T-helper 22 cell (primary cell): ENCODE data around the gene RARS2.

Source experiments
- DNase-seq: peaks from one replicate; pipeline ENCODE4 v3.0.0-alpha.2; 2020; ENCODE audit warnings: low read depth

Gene RARS2

DNA sequence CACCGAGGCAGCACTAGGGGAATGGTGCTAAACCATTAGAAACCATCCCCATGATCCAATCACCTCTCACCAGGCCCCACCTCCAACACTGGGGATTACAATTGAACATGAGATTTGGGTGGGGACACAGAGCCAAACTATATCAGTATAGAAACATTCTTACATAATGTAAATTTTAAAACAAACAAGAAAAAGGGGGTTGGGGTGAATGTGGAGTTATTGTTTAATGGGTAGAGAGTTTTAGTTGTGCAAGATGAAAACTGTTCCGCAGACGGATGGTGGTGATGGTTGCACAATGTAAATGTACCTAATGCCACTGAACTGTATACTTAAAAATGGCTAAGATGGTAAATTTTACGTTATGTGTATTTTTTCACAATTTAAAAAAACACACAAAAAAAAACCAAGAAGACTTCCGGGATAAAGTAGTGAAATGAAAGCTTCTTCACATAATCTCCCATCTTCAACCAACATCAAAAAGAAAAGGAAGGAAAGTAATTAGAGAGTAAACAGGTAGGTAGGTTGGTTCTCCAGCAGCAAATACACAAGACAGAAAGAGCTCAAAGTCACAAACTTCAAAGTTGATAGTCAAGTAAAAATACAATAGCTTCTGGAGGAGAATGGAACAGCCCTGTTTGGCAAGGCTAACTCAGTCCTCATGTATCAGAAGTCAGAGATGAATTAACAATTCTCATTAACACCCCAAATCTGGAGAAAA lies 16.3 kb downstream of the RARS2 start:
- no peak for DNase-seq

DNA sequence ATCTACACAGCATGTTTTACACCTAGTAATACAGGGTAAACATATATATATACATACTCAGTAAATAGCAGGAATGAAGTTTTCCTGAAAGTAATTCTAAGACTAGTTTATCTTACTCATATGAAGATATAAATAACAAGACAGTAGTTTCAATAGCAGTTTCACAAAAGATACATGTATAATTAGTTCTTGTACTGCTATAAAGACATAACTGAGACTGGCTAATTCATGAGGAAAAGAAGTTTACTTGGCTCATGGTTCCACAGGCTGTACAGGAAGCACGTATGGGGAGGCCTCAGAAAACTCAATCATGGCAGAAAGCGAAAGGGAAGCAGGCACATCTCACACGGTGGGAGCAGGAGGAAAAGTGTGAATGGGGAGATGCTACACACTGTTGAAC lies 16.9 kb downstream of the RARS2 start:
- DNase-seq: no peak

DNA sequence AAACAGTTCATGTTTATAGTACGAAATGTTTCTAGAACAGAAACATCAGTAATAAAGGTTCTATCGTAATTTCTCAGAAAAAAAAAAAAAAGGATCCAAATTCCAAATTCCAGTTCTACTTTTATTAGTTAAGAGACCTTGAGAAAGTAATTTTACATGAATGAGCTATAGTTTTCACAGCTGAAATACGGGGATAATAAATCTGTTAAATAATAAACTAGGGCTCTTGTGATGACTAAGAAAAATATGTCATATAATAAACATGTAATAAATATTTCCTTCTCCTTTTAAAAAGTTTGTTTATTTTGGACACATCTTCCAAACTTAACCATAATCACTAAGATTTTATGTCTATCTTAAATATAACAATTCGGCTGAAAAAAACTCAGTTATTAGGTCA lies 17.8 kb downstream of the RARS2 start:
- DNase-seq: no peak

DNA sequence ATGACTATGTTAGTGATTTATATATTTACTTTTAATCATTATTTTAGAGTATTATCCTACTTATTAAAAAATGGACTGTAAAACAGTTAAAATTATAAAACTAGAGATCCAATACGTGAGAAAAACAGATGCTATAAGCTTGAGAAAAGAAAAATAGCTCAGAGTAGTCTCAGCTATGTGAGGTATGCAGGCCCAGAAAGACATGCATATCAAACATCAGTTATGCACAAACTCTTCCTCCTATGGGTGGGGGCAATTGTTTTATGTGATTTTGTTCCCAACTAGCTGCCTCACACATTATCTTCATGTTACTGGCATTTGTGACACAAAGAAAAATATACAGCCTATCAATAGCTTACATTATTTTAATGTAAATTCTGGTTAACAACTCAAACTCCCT lies 28.8 kb downstream of the RARS2 start:
- DNase-seq: no peak

DNA sequence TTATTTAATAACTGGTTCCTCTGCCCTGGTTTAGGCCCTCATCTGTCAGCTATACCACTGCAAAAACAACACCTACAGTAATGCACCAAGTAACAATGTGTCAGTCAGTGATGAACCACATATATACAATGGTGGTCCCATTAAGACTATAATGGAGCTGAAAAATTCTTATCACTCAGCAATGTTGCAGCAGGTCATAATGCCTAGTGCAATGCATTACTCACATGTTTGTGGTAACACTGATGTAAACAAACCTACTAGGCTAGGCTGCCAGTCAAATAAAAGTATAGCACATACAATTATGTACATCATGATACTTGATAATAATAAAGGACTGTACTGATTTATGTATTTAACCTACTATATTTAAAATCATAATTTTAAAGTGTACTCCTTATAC lies 31.3 kb downstream of the RARS2 start:
- DNase-seq: no peak

DNA sequence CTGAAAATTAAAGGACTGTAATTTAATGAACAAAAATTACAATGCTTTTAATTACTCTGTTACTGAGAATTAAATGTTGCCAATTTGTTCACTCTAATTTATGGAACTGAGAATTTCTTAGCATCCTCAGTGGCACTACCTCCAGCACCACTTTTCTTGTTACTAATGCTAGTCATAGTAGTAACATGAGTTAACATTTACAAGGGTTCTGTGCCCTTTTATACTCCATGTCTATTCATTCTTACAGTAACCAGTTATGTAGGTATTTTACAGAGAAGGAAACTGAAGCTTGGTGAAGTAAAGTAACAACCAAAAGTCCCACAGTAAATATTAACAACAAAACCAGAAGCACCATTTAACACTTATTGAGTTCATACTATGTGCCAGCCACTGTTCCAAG lies 34.3 kb downstream of the RARS2 start:
- DNase-seq: no peak

DNA sequence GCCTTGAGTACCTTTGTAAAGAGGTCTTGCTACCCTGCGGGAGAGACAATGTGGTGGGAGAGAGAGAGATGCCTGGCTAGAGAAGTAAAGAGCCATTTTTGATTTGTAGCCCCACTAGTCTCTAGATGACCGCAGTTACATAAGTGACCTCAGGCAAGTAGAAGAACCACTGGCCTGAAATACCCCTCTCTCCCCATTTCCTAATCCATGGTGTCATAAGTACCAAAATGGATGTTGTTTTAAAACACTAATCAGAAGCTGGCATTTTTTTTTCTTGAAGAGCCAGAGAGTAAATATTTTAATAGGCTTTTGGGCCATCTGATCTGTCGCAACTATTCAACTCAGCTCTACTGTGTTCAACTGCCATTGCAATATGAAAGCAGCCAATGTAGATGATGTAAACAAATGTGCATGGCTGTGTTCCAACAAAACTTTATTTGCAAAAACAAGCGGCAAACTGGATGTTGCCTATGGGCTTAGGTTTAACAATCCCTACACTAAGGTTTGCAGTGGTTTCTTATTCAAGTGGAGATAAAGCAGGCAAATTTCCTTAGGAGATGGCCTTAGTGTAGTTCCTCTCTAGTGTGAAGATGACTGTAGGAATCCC lies 36.5 kb downstream of the RARS2 start:
- DNase-seq: no peak

DNA sequence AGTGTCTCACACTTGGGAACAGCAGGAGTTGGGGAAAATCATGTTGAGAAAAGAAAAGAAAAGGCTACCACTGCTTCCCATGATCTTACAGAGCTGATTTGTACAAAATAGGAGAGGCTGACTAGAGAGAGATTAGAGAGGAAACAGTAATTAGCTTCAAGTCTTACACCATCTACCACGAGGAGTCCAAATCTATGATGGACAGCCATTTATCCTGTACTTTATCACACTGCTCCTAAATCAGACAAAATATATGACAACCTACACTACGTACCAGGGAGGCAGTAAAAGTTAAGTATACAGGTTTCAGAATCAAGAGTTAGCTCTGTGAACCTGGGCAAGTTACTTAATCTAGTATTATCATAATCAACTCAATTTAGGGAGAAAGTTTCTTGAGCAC lies 38.0 kb downstream of the RARS2 start:
- no peak for DNase-seq

DNA sequence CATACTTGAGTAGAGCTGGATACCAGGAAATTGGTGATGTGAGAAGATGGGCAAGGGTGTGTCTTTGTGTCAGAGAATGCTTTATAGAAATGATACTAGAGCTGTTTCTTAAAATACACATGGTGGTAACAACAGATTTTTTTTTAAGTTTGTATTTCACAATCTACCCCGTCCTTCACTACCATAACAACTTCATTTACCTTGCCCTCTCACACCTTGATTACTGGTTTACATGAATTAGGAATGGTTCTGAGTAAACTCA lies 45.4 kb downstream of the RARS2 start:
- DNase-seq: no peak

DNA sequence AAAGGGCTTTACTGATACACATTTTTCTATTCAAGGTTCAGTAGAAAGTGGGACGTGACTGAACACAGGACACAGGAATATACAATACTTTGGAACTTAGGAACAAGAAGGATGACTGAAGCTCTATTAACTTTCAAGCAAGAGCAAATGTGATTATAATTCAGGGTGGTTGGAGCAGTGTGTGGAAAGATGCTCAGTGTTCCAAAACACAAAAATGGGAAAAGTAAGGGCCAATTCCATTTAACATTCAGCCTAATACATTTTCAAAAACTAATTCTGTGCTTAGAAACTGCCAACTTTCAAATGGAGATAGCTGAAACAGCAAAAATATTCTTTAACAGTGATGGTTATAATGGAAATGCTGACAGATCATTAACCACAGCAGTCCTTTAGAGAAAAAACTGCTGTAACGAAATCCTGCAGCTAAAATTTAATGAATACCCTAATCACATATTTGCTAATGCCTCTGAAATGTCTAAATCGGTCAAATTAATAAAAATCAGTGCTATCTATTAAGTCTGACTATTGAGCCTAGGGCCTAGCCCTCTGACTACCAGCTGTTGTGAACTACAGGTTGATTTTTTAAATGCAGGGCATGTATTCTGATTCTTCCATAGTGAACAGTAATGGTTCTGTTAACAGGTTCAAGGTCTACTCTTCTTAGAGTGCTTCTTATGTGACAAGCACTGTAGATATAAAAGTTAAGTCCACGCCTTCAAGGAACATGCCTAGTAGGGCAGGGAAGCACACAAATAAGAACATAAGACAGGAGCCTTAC lies 45.9 kb downstream of the RARS2 start:
- DNase-seq: no peak

DNA sequence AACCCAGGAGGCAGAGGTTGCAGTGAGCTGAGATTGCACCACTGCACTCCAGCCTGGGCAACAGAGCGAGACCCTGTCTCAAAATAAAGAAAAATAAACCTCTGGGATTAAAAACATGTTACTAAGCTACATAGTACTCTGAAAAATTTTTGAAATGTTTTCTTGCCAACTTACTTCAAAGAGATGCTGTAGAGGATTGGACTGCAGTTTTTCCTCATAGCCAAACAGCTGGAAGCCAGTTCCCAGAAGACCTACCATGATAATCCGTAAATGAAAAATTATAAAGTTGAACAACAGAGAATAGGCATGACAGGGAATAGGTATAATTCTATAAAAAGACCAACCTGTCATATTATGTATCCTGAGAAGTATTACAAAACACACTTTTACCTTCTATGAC lies 48.0 kb downstream of the RARS2 start:
- no peak for DNase-seq

DNA sequence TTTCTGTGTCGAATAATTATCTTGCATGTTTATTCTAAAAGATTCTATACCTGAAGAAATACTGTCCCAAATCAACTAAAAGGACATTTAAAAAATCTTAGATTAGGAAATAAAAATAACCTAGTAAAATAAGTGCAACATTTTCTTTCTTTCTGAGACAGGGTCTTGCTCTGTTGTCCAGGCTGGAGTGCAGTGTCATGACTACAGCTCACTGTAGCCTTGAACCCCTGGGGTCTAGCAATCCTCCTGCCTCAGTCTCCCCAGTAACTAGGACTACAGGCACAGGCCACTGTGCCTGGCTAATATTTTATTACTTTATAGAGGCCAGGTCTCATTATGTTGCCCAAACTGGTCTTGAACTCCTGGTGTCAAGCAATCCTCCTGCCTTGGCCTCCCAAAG lies 48.7 kb downstream of the RARS2 start:
- DNase-seq: no peak

DNA sequence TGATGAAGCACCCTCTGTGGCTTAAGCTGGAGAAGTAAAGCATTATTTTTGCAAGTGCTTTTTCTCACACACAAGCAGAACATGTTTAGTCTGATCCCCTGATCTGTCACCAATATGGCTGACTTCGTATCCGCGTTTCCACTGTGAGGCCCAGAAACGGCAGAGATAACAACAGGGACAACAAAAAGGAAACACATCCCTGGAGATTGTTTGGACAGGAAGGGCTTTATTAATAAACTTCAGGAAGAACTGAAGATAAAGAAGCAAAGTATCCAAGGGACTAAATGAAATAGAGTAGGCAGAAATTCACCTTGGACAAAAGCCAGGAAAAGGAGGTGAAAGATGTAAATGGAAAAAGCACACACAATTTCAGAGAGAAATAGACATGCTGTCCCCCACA lies 49.2 kb downstream of the RARS2 start:
- no peak for DNase-seq

DNA sequence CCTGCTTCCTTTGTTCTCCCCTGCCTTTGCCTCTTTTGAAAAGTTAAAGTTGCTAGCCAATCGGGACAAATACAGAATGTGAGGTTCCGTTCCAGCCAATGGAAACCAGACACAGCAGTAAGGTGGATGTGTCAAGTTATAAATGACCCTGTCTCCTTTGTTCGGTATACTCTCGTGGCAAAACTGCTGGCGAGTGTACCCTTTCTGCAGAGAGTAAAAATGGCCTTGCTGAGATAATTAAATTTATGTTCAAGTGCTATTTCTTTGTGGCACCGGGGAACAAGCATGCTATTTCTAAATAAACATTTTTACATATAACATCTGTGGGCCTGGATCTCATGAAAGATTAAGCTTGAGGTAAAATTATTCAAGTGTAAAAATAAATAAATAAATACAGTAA lies 50.2 kb downstream of the RARS2 start:
- DNase-seq: no peak

DNA sequence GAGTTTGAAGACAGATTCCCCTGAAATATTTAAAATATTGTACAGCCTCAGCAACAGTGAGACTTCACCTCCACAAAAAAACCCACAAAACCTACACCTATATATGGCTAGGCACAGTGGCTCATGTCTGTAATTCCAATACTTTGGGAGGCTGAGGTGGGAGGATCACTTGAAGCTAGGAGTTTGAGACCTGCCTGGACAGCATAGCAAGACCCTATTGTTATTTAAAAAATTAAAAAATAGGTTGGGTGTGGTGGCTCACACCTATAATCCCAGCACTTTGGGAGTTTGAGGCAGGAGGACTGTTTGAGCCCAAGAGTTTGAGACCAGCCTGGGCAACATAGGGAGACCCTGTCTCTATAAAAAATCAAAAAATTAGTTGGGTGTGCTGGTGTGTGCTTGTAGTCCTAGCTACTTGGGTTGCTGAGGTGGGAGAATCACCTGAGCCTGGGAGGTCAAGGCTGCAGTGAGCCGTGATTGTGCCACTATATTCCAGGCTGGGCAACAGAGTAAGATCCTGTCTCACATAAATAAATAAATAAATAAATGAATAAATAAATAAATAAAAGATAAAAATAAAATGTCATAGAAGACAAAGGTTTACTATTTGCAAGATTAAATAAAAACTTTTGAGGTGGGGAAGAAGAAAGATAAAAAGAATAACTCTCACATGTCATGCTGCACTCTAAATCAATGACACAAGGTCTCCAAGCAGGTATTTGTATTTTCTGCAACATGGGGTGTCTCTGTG lies 51.1 kb downstream of the RARS2 start:
- DNase-seq: no peak

DNA sequence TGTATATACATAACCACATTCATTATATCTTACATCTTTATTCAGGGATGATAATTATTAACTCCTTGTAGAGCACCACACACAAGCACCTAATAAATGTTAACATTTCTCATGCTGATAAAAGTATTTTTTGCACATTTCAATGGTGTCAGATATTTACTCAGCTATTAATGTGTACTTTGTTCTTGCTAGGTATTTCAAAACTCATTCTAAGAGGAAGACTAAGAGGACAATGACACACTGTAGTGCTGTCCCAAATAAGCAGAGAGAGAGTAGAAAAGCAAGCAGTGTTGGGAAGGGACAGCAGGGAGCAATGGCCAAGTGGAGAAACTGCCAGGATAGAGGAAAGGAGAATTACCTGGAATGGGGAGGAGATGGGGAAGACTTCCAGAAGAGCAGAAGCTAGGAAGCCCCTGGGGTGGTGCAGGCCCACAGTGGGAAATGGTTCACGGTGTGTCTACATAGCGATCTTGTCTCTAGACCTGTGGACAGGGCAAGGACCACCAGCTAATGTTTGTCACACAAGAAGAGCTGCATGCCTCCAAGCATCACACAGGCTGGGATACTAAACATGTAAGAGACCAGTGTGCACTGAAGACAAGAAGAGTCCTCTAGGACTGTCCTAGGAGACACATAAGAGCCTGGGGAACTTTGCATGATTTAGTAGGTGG lies 55.3 kb downstream of the RARS2 start:
- DNase-seq: no peak

DNA sequence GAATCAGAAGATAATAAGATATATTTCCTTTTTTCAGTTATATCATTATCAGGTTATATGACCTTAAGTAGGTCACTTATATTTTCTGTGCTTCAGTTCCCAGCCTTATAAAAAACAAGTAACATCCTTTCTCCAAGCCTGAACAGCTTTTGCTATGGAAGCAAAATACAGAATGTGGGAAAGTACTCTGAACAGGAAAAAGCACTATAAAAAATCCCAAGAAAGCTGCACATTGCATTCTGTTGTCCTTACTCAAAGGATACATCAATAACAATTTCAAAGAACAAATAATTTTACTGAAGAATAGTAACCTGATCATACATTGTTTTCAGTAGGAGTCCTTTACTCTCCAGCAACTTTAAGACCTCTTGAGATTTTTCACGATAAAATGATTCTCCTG lies 60.6 kb downstream of the RARS2 start:
- DNase-seq: no peak

DNA sequence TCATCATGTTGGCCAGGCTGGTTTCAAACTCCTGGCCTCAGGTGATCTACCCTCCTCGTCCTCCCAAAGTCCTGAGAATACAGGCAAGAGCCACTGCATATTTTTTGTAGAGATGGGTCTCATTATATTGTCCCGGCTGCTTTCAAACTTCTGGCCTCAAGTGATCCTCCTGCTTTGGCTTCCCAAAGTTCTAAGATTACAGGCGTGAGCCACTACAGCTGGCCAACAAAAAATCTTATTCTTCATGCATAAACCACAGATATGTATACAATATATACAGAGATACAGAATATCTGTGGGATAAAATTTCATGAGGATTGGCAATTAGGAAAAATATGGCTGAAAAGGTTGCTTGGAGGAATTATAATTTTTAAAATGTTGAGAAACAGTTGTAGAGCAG lies 67.1 kb downstream of the RARS2 start:
- no peak for DNase-seq

DNA sequence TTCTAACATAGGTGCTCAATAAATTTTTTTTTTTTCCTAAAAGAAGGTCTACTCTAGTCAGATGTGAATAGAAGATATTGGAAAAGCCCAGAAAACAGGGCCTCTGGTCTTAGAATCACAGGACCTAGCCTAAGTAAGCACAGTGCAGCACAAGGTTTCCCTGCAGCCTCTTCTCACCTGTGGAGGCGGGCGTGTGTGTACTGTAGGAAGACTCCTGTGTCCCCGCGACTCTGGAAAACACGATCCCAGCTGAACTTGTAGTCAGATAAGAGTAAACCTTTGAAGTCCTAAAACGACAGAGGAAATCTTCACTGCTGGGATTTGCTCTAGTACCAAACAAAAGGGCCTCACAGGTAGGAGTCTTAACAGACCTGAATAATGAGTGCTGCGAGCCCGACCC lies 71.3 kb downstream of the RARS2 start:
- DNase-seq: no peak

DNA sequence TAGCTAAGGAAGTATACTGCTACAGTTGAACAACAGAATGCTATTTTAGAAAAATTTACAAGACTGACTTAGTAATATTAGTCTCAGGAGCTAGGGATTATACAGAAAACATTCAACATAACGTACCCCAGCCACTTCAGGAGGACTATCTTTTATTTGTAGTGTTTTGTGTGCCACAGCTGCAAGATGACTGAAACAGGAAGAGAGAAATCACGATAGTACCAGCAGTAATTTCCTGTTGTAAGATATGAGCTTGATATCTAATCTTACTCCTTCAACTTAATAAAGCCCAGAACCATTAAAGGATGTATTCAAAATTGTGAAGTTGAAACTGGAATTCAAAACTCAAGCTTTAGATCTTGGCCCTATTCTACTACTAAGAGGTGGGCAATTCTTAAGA lies 75.0 kb downstream of the RARS2 start:
- DNase-seq: no peak

DNA sequence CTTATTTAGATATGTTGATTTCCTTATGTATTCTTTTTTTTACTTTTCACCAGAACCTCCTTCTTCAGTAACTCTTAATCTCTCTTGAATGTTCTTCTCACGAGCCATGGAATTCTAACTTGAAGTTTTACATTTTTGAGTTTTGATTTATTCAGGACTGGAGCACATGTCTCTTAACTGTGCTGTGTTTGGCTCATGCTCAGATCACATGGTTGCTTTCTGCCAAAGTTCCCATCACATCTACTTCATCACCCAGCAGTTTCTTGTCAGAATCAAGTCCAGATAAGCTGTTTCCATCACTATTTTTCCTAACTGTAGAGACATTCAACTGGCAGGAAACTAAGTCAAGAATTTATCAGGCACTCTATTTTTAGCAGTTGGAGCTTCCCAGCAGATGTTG lies 85.3 kb downstream of the RARS2 start:
- no peak for DNase-seq

DNA sequence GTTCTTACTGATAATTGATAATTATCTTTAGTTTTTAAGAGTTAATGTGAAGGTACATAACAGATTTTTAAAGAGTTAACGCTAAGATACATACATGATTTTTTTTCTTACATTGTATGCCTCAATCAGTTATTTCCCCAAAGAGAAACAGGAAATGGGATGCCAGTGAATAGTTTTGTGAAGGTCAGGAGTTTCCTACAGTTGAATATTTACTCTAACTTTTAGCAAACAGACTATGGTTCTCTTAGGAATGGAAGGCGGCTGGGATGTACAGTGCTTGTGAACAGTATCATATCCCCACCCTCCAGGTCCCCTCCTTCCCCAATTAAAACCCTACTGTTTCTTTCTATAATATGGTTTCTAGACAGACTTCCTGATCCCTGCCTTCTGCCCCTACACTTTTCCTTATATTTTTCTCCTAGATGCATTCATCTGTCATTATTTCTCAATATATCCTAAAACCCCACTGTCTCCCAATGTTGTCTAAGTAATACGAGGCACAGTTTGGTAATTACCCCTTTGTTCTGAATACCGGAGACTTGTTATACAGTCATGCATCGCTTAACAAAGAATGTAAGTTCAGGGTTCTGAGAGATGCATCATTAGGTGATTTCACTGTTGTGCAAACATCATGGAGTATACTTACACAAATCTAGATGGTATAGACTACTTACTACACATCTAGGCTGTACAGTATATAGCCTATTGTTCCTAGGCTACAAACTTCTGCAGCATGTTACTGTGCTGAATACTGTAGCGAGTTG lies 87.8 kb downstream of the RARS2 start:
- no peak for DNase-seq
